ENCODE data around the gene CHRNA3.

DNA sequence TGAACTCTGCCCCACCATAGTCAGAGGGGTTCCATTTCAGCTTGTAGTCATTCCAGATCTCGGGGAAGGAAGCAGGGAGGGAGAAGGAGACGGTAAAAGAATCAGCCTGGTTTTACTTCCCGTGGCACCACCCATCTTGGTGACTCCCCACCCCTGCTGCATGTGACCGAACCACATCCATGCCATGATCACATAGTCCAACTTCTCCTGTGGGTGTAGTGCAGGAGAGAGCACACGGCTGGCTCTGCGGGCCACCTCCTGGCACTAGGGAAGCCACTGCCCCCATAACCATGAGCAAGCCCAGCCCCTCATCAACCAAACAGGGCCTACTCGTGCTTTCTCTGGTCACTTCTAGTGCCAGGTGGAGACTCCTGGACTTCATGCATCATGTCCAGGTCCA is 3.7 kb downstream of the CHRNA3 start:
- TF ChIP-seq CTCF (IDR thresholded peaks at IDR 0.05) (no peak), ZFX (IDR thresholded peaks at IDR 0.05; ENCODE audit: borderline replicate concordance) (no peak)
